ENCODE data around the gene ARNT2.

- no peak for TF ChIP-seq CTCF (IDR thresholded peaks at IDR 0.05; ENCODE audit: low read depth, low read length)
- no peak for TF ChIP-seq MAX (IDR thresholded peaks at IDR 0.05; ENCODE audit: low read depth, low read length)
- TF ChIP-seq POLR2A (IDR thresholded peaks at IDR 0.05; ENCODE audit: extremely low read depth, insufficient read length), result no peak
- no peak for TF ChIP-seq MYC (IDR thresholded peaks at IDR 0.05; ENCODE audit: low read depth, low read length)
These were observed 146.2 kb downstream of the ARNT2 start for GRCh38 chr15:80550219-80550907.

All from NB4 (cell line).